Right renal cortex interstitium (tissue), 3 donors: ENCODE measurements around the gene CCDC150. TPM values are rescaled to one million over a fixed set of nuclear protein-coding genes. Genes with fewer than 3 reads are reported as not detected.
"Not testable (repeated sequence)": the region's sequence is repeated elsewhere in the genome, so short reads cannot be mapped to it uniquely, and the experiment has no call there.

Experiments
- DNase-seq, 3 donors: peaks; one replicate each; pipeline ENCODE4 v3.0.0-alpha.2; 2013; ENCODE audit warnings: low read depth in 3 of 3, low spot score in 2 of 3
- polyA plus RNA-seq, 3 donors: library from polyadenylated mRNA; unstranded; fragments of 120-200 nt; gene quantifications; one replicate each; pipeline ENCODE4 v1.2.1, GENCODE V29; 2013; ENCODE audit not compliant: insufficient read length in 3 of 3

Gene CCDC150
- polyA plus RNA-seq, 3 donors, result 19.7 to 22.7 (median 21.4) TPM

DNA sequence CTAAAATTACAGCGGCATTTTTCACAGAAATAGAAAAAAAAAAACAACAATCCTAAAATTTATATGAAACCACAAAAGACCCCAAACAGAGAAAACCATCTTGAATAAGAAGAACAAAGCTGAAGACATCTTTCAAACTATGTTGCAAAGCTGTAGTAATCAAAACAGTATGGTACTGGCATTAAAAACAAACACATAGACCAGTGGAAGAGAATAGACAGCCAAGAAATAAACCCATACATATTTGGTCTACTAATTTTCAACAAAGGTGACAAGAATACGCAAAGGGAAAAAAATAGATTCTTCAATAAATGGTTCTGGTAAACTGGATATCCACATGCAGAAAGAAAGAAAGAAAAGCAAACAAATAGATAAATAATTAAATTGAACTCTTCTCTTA is 9.0 kb upstream of the CCDC150 start:
- no peak for DNase-seq

DNA sequence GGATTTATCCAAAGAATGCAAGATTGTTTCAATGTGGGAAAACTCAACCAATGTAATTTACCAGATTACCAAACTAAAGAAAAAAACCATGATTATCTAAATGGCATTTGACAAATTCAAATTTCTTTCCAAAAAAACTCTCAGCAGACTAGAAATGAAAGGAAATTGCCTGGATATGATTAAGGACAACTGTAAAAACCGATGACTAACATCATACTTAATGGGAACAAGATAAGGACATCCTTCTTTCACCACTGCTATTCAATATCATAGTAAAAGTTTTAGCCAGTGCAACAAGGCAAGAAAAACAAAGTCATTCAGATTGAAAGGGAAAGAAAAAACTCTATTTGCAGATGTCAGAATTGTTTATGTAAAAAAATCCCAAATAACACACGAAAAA is 4.4 kb upstream of the CCDC150 start:
- no peak for DNase-seq

DNA sequence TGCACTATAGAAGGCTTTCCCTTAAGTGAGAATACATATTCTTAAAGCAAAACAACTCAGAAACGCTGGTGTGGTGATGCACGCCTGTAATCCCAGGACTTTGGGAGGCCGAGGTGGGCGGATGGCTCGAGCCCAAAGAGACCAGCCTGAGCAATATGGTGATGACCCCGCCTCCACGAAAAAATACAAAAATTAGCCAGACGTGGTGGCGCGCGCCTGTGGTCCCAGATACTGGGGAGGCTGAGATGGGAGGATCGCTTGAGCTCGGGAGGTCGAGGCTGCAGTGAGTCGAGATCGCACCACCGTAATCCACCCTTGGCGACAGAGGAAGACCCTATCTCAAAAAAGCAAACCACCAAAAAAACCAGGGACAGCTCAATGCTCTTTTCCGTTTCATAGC is 750 bp upstream of the CCDC150 start:
- DNase-seq, result no peak

DNA sequence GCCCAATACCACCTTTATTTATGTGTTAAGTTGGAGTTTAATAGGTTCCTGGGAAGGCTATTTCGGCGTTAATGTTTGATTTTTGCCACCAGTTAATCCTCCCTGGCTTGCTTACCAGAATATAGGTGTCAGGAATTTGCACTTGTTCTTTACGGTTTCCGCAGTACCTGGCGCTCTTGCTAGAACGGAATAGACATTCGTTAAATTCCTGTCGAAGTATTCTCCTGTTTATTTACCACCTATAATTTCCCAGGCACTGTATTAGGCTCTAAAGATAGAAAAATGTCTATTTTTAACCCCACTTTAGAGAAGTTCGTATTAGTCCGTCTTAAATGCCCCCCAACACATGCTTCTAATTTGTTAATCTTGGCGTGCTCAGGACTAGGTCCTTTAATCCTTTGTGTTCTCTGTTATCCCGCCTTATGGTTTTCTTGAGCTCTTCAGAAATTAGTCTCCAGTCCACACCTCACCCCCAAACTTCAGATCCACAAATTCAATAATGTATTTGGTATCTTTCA is 575 bp downstream of the CCDC150 start:
- DNase-seq, result peak in 1 of 3 donors; percentile 8

DNA sequence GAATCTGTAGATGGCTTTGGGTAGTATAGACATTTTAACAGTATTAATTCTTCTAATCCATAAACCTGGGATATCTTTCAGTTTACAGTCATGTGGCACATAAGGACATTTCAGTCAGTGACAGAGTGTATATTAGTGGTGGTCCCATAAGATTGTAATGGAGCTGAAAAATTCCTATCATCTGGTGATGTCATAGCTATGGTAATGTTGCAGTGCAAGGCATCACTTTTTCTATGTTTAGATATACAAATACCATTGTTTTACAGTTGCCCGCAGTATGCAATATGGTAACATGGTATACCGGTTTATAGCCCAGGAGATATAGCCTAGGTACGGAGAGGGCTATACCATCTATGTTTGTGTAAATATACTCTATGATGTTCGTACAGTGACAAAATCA is 9.7 kb downstream of the CCDC150 start:
- DNase-seq, result no peak

DNA sequence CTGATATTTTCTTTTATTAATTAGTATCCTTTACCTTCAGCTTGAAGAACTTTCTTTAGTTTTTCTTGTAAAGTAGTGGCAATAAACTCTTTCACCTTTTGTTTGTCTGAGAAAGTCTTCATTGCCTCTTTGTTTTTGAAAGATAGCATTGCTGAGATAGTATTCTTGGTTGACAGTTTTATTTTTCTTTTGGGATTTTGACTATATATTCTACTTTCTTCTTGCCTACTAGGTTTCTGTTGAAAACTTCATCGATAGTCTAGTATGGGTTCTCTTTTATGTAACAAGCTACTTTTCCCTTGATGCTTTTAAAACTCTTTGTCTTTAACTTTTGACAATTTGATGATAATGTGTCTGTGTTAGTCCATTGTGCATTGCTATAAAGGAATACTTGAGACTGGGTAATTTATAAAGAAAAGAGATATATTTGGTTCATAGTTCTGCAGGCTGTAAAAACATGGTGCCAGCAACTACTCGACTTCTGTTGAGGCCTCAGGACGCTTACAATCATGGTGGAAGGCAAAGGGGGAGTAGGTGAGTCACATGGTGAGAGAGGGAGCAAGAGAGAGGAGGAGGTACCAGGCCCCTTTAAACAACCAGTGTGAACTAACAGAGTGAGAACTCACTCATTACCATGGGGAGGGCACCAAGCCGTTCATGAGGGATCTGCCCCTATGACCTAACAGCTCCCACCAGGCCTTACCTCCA is 12.0 kb downstream of the CCDC150 start:
- DNase-seq, result no peak

DNA sequence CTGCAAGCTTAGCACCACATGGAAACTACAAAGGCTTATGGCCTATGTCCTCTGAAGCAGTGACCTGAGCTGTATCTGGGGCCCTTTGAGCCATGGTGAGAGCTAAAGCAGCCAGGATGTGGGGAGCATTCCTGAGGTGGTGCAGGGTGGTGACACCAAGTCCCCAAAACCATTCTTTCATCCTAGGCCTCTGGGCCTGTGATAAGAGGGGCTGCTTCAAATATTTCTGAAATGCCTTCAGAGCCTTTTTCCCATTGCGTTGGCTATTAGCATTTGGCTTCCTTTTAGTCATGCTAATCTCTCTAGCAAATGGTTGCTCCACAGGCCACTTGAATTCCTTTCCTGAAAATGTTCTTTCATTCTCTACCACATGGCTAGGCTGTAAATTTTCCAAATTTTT is 13.4 kb downstream of the CCDC150 start:
- no peak for DNase-seq

DNA sequence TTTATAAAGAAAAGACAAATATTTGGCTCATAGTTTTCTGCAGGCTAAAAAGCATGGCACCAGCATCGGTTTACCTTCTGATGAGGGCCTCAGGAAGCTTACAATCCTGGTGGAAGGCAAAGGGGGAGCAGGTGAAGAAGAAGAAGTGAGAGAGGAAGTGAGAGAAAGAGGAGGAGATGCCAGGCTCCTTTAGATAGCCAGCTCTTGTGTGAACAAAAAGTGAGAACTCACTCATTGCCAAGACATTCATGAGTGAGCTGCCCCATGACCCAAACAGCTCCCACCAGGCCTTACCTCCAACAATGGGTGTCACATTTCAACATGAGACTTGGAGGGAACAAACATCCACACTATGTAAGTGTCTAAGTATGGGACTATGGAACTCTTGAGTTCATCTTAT is 14.3 kb downstream of the CCDC150 start:
- no peak for DNase-seq

DNA sequence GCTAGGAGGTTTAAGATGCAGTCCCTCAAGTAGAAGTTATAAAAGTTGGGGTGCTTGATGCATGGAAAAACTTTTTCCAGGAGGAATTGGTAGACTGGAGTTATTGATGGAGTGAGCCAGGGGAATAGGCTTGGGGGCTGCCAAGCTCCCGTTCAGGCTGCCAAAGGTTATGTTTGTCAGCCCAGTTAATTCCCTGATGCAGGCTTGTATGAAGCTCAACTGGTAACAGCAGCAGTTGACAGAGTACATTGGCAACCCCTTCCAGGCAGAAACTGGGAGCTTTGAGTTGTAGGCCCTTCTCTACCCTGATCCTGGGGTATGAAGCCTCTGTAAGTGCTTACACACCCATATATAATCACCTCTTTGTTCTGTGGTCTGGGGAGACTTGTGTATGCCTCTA is 16.2 kb downstream of the CCDC150 start:
- no peak for DNase-seq

DNA sequence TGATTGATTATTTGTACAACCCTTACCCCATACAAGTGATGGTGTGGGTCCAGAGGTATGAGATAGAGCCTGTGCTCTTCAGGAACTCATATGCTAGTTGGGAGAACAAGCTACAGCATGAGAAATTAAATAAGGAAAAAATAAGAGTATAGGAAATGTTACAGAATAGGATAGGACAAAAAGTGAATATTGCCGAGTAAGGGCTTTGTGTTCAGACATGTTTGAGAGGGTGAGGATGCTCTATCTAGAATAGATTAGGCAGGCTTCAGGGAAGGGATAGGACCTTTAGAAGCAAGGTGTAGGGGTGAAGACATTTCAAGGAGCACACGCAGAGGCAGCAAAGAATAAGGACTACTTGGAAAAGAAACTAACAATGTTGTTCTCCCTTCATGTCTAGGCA is 17.8 kb downstream of the CCDC150 start:
- DNase-seq, result no peak

DNA sequence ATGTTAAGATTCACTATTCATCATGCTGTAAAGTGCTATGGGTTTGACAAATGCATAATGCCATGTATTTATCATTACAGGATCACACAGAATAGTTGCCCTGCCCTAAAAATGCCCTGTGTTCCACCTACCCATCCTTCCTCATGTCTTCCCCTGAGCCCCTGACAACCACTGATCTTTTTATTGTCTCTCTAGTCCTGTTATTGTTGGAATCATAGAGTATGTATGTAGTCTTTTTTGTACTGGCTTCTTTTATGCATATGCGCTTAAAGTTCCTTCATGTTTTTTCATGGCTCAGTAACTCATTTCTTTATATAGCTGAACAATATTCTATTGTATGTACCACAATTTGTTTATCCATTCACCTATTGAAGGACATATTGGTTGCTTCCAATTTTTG is 20.3 kb downstream of the CCDC150 start:
- DNase-seq, result no peak

DNA sequence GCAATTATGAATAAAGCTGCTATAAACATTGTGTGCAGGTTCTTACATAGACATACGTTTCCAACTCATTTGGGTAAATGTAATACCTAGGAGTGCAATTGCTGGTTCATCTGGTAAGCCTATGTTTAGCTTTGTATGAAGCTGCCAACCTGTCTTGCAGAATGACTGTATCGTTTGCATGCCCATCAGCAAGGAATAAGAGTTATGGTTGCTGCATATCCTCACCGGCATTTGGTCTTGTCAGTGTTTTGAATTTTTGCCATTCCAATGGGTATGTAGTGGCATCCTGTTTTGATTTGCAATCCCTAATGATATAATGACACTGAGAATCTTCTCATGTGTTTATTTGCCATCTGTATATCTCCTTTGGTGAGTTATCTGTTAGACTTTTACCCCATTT is 20.7 kb downstream of the CCDC150 start:
- no peak for DNase-seq

DNA sequence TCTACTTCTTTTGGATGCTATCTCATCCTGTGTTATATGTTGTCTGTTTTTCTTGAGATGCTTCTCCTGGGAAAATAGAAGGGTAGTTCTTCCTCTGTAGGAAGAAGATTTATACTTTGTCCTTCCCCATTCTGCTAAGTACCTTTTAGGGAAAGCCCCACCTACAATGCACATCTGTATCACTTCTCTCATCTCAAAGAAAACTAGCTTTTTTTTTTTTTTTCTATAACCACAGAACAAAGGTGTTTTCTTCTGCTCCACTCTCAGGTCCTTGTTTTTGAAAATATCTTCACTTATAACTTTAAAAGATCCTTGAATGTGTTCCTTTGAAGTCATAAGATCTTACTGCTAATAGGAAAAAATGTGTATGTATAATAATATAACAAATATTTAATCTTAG is 30.8 kb downstream of the CCDC150 start:
- DNase-seq, result no peak

DNA sequence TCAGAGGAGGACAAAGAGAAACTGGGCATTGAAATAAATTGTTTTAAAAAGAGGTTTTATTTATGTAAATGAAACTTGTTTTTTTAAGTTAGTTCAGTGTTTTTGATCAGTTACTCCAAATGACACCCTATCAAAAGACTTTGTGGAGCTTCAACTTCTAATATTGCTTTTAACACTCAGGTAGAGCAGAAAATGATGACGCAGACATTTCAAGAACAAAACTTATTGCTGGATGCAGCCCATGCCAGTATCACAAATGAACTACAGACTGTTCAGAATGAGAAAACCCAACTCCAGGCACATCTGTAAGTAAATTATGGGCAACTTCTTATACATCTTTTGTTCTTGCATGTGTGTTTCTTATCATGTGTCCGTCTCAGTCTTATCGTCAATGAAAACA is 36.4 kb downstream of the CCDC150 start:
- no peak for DNase-seq

DNA sequence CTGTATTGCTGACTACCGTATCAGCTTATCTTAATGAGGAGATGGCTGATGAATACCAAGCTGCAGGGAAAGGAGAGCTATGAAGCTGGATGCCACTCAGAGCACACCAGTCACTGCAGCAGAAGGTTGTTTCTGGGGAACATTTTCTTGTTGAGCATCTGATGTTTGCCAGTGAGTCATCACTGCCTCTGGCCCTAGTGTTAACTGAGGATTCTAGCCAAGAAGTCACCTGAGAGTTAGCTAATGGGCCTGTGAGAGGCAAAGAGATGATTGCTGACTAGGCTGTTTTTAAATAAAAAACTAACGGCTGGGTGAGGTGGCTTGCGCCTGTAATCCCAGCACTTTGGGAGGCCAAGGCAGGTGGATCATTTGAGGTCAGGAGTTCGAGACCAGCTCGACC is 37.9 kb downstream of the CCDC150 start:
- no peak for DNase-seq

DNA sequence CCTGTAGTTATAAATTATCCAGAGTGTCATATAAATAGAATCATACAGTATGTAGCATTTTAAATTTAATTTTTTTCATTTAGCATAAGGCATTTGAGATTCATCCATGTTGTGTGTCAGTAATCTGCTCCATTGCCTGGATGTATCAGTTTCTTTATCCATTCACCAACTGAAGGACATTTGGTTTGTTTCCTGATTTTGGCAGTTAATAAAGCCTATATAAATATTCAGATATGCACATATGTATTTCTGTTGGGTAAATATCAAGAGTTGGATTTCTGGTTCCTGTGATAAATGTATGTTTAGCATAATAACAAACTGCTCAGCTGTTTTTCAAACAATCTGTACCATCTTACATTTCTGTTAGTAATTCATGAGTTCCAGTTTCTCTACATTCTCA is 39.9 kb downstream of the CCDC150 start:
- DNase-seq, result no peak

DNA sequence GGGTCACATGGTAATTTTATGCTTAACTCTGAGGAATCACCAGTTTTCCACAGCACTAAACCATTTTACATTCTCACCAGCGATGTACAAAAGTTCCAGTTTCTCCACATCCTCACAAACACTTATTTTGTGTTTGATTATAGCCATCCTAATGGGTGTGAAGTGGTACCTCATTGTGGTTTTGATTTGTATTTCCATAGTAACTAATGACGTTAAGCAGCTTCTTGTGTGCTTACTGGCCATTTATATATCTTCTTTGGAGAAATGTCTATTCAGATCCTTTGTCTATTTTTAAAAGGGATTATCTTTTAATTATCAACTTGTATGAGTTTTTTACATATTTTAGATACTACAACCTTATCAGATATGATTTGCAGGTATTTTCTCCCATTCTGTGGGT is 42.0 kb downstream of the CCDC150 start:
- DNase-seq, result no peak

DNA sequence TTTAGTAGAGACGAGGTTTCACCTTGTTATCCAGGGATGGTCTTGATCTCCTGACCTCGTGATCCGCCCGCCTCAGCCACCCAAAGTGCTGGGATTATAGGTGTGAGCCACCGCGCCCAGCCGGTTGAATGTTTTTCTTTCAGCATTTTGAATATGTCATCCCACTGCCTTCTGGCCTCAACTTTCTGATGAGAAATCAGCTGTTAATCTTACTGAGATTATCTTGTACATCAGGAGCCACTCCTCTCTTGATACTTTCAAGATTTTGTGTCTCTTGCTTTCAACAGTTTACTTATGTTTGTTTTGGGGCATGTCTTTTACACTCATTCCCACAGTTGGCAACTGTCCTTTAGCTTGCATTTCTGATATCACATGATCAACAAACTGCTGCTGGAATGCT is 46.3 kb downstream of the CCDC150 start:
- no peak for DNase-seq

DNA sequence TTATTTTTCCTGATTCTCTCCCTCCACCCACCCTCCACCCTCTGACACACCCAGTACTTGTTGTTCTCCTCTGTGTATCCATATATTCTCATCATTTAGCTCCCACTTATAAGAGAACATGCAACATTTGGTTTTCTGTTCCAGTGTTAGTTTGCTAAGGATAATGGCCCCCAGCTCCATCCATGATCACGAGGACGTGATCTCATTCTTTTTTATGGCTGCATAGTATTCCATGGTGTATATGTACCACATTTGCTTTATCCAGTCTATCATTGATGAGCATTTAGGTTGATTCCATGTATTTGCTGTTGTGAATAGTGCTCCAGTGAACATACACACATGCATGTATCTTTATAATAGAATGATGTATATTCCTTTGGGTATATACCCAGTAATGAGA is 47.2 kb downstream of the CCDC150 start:
- not testable (repeated sequence) for DNase-seq

DNA sequence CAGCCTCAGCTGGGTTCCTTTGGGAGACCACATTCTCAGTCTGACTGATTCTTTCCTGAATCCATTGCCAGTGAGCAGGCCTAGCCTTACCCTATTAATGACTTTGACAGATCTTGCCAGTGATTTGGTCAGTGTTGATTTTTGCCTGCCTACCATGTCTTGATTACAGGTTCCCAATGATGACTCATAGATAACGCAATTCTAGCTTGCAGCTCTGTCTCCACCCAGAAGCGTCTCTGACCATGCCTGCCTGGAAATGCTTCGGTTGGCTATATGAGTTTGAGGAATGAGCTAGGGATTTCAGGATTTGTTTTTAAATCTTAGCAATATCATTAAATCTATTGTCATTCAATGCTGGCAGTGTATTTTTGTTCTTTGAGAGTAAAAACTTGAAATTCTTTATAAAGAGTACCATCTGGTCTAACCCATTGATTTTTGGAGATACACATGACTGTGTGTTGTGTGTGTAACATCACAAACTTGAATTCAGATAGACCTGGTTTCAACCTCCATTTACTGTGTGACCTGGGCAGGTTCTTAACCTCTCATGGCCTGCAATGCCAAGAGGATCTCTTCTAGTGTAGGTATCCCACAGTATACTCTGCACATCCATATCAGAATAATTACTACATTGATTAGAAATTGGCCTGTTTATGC is 57.0 kb downstream of the CCDC150 start:
- no peak for DNase-seq

DNA sequence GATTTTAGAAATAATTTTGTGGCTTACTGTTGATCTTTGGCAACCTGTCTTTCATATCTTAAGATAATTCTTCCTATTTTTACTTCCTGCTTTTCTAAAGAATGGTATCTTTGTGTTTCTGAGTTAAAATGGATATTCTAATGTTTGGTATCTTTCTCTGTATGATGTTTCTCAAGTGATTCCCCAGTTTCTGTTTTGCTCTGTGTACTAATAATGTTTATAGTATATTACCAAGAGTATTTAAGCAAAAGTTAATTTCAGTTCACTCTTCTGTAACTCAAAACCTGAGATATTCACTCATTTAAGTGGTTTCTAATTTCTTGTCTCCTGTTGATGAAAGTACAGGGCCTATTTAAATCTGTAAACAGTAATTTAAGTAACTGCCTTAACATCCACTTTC is 58.3 kb downstream of the CCDC150 start:
- DNase-seq, result no peak

DNA sequence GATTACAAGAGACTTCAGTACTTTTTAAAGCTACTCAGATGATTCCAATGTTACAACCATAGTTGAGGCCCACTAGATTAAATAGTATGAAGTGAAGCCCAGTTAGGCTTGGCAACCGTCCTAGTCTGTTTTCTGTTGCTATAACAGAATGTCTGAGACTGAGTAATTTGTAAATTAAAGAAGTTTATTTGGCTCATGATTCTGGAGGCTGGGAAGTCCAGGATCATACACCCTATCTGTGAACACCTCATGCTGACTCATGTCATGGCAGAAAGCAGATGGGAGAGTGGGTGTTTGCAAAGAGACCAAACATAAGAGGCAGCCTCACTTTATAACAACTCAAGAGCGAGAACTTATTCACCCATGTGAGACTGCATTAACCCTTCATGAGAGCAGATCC is 63.1 kb downstream of the CCDC150 start:
- DNase-seq, result no peak

DNA sequence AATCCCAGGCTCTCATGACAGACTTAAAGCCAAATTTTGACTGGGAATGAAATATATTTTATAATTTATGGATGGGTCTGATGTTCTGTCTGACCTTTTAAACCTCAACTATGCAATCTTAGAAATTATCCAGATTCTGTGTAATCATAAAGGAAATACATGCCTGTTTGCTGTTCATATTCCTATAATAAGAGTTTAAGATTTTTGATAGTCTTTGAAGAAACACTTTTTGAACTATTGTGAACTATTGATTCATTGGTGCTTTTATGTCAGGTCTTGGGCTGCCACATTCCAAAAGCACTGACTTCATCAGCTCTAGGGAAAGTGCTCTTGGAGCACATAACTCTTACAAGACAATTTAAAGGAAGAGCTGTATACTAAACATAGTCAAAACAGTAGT is 64.2 kb downstream of the CCDC150 start:
- no peak for DNase-seq
